ENCODE measurements around the gene SNX25.

DNA sequence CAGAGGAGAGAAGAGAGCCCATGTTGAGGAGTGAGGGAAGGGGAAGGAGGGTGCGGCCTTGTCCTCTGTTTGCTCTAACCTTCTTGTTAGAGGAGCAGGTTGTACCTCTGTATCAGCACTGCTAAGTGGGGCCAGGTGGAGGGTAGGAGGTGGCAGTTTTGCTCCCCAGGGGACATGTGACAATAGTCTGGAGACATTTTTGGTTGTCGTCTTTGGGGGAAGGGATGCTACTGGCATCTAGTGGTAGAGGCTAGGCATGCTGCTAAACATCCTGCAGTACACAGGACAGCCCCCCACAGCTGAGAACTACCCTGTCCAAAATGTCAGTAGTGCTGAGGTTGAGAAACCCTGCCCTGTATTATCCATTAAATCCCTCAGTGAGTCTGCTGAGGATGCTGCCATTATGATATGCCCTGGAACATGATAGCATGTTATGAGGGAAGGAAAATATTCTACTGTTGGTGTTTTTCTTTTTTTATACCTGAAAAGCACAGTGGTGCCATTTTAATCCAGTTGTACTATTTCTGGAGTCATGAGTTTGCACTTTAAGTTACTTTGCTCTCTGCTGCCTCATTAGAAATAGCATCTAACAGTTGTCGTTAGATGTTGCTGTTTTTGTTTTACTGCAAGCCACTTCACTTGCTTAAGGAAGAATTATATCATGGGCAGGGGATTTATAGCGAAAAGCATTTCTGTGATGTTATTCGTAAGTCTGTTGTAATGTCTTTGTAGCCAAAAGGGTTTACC, 95.7 kb downstream of the SNX25 start:
- TF ChIP-seq IRF3 (IDR thresholded peaks at IDR 0.05; ENCODE audit: low read depth, low read length), result no peak
- TF ChIP-seq EP300 (IDR thresholded peaks at IDR 0.05; ENCODE audit: borderline replicate concordance in 1 of 2, low read depth in 1 of 2, low read length in 1 of 2), result no peak
- TF ChIP-seq MXI1 (IDR thresholded peaks at IDR 0.05; ENCODE audit: low read depth, low read length), result no peak
- no peak for TF ChIP-seq MAX (IDR thresholded peaks at IDR 0.05; ENCODE audit: low read depth)
- peak; percentile 57 for TF ChIP-seq CTCF (IDR thresholded peaks at IDR 0.05)
- TF ChIP-seq JUND (IDR thresholded peaks at IDR 0.05), result no peak
- TF ChIP-seq POLR2AphosphoS5 (IDR thresholded peaks at IDR 0.05; ENCODE audit: low read depth, low read length), result no peak
